ENCODE measurements around the gene CRLF2. TPM values are rescaled to one million over a fixed set of nuclear protein-coding genes. Genes with fewer than 3 reads are reported as not detected.
"Not testable (repeated sequence)": the region's sequence is repeated elsewhere in the genome, so short reads cannot be mapped to it uniquely, and the experiment has no call there.

Gene CRLF2
- total RNA-seq, 1 donor from 2014 or later, result not detected

DNA sequence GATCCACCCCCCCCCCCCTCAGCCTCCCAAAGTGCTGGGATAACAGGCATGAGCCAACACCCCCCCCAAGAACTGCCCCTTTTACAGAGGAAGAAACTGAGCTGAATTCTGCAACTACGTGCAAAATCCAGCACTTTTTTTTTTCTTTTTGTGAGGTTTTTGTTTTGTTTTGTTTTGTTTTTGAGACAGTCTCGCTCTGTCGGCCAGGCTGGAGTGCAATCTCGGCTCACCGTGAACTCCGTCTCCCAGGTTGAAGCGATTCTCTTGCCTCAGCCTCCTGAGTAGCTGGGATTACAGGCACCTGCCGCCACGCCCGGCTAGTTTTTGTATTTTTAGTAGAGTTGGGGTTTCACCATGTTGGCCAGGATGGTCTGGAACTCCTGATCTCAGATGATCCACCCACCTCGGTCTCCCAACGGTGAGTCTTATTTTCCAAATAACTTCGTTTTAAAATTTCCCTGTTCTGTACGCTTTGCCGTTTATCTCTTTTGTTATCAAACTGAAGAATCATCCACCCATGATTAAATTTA is 4.9 kb downstream of the CRLF2 start:
- Histone ChIP-seq H3K27me3 (ENCODE audit: low read depth) (no peaks in the 10 kb centered on the region), H3K27ac (replicated peaks) (no peak overlapping the region), H3K9me3 (replicated peaks) (no peaks in the 10 kb centered on the region), H3K36me3 (no peaks in the 10 kb centered on the region), H3K4me1 (peaks cover 19% of the 10 kb centered on the region), H3K4me3 (no peak overlapping the region)
- TF ChIP-seq, protein P1, sequence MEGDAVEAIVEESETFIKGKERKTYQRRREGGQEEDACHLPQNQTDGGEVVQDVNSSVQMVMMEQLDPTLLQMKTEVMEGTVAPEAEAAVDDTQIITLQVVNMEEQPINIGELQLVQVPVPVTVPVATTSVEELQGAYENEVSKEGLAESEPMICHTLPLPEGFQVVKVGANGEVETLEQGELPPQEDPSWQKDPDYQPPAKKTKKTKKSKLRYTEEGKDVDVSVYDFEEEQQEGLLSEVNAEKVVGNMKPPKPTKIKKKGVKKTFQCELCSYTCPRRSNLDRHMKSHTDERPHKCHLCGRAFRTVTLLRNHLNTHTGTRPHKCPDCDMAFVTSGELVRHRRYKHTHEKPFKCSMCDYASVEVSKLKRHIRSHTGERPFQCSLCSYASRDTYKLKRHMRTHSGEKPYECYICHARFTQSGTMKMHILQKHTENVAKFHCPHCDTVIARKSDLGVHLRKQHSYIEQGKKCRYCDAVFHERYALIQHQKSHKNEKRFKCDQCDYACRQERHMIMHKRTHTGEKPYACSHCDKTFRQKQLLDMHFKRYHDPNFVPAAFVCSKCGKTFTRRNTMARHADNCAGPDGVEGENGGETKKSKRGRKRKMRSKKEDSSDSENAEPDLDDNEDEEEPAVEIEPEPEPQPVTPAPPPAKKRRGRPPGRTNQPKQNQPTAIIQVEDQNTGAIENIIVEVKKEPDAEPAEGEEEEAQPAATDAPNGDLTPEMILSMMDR (IDR thresholded peaks at IDR 0.05; ENCODE audit: borderline replicate concordance), result no peak
- DNase-seq, result no peak
- intact Hi-C loops (cut with micrococcal nuclease), result no loop called here

DNA sequence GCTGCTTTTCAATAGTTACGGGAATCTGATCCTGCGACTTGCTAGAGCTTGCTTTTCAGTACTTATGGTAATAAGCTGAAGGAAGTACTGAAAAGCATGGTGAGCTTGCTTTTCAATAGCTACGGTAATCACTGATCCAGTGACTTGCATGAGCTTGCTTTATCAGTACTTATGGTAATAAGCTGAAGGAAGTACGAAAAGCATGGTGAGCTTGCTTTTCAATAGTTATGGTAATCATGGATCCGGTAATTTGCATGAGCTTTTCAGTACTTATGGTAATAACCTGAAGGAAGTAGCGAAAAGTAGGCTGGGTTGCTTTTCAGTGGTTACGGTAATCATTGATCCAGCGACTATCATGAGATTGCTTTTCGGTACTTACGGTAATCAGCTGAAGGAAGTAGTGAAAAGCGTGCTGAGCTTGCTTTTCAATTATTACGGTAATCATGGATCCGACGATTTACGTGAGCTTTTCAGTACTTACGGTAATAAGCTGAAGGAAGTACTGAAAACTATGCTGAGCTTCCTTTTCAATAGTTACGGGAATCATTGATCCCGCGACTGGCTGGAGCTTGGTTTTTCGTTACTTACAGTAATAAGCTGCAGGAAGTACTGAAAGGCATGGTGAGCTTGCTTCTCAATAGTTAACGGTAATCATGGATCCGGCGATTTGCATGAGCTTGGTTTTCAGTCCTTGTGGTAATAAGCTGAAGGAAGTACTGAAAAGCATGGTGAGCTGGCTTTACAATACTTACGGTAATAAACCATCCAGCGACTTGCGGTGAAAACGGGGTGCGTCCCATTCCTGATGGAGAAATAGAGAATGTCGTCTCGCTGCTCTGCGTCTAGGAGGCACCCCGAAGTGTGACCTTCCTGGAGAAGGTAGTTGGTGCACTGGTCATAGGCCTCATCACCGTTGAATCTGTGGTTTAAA is 6.5 kb downstream of the CRLF2 start:
- H3K27me3 ChIP-seq (ENCODE audit: low read depth), result no peaks in the 10 kb centered on the region
- peaks cover 19% of the 10 kb centered on the region for H3K4me1 ChIP-seq
- TF ChIP-seq, protein P1 (IDR thresholded peaks at IDR 0.05; ENCODE audit: borderline replicate concordance), result no peak
- no peak for DNase-seq
- peak overlapping the region; percentile 22 for H3K27ac ChIP-seq (replicated peaks)
- no peaks in the 10 kb centered on the region for H3K9me3 ChIP-seq (replicated peaks)
- H3K36me3 ChIP-seq, result no peaks in the 10 kb centered on the region
- intact Hi-C loops (cut with micrococcal nuclease), result no loop called here
- peak overlapping the region; percentile 63 for H3K4me3 ChIP-seq

DNA sequence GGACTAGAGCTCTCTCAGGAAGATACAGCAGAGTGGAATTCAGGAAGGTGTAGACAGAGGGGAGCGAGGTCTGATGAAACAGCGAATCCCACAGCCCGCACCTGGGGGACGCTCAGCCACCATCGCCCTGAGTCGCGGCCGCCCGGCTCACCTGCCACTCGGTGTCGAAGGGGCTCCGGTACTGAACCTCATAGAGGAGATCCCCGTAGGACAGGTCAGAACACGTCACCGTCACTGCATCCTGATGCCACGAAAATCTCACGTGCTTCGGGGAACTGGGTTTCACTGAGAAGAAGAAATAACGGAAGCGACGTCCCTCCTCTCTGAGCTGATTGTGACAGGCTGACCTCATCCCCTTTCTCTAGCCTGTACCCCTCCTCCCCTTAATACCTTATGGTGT is 10.2 kb downstream of the CRLF2 start:
- intact Hi-C loops (cut with micrococcal nuclease), result no loop called here
- H3K9me3 ChIP-seq (replicated peaks), result no peaks in the 10 kb centered on the region
- no peak overlapping the region for H3K4me3 ChIP-seq
- H3K27me3 ChIP-seq (ENCODE audit: low read depth), result no peaks in the 10 kb centered on the region
- no peaks in the 10 kb centered on the region for H3K36me3 ChIP-seq
- H3K27ac ChIP-seq (replicated peaks), result no peak overlapping the region
- H3K4me1 ChIP-seq, result peaks cover 19% of the 10 kb centered on the region
- TF ChIP-seq, protein P1 (IDR thresholded peaks at IDR 0.05; ENCODE audit: borderline replicate concordance), result no peak
- DNase-seq, result no peak

DNA sequence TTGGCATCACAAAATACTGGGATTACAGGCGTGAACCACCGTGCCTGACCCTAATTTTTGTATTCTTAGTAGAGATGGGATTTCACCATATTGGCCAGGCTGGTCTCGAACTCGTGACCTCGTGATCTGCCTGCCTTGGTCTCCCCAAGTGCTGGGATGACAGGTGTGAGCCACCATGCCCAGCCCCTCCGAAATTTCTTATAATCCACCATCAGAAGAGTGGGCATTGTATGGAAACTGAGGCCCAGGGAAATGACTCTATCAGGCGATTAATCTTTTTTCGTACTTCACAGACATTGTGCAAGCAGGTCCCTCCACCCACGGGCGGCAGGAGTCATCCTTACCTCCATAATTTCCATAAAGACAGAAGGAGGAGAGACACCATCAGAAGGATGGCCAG is 16.0 kb downstream of the CRLF2 start:
- Histone ChIP-seq H3K4me3 (no peak overlapping the region), H3K9me3 (replicated peaks) (peaks cover 6% of the 10 kb centered on the region), H3K36me3 (no peaks in the 10 kb centered on the region), H3K4me1 (no peaks in the 10 kb centered on the region), H3K27me3 (ENCODE audit: low read depth) (no peaks in the 10 kb centered on the region), H3K27ac (replicated peaks) (no peak overlapping the region)
- TF ChIP-seq, protein P1 (IDR thresholded peaks at IDR 0.05; ENCODE audit: borderline replicate concordance), result no peak
- intact Hi-C loops (cut with micrococcal nuclease), result no loop called here
- no peak for DNase-seq

DNA sequence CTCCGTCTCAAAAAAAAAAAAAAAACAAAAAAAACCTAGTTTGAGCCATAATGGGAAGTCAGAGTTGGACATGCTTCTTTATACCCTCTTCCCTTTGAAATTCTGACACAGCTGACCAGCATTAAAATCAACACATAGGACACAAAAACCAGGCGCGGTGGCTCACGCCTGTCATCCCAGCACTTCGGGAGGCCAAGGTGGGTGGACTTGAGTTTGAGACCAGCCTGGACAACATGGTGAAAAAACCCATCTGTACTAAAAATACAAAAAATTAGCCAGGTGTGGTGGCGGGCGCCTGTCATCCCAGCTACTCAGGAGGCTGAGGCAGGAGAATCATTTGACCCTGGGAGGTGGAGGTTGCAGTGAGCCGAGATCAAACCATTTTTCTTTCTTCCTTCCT is 20.3 kb downstream of the CRLF2 start:
- DNase-seq; H3K27ac ChIP-seq (replicated peaks); H3K9me3 ChIP-seq (replicated peaks); H3K36me3 ChIP-seq; H3K4me3 ChIP-seq; H3K4me1 ChIP-seq; H3K27me3 ChIP-seq (ENCODE audit: low read depth); intact Hi-C loops (cut with micrococcal nuclease): not testable (repeated sequence)

DNA sequence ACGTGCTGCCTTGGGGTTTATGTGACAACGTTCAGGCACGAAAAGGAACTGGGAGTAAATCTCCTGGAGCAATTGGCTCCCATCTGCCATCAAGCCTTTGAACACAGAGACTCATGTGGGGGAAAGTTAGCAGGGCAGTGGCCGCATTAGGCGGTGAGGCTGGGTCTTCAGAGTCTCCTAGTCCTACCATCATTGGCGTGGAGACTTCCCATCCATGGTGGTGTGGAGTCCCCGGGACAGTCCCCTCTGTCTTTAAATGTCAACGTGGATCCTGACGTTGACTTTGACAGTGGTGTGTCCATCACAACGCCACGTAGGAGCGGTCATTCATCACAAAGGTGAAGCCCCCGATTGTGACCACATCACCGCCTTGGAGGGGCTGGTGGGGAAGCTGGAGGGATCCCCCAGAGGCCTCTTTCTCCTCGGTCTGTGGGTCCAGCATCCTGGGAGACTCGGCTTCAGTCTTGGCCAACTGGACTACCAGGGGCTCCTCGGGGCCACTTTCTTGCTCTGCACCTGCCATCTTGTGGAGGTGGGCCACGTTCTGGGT is 21.8 kb downstream of the CRLF2 start:
- Histone ChIP-seq H3K4me1 (no peaks in the 10 kb centered on the region), H3K9me3 (replicated peaks) (peaks cover 9% of the 10 kb centered on the region), H3K27ac (replicated peaks) (no peak overlapping the region), H3K4me3 (no peak overlapping the region), H3K27me3 (ENCODE audit: low read depth) (no peaks in the 10 kb centered on the region), H3K36me3 (no peaks in the 10 kb centered on the region)
- TF ChIP-seq, protein P1 (IDR thresholded peaks at IDR 0.05; ENCODE audit: borderline replicate concordance), result no peak
- intact Hi-C loops (cut with micrococcal nuclease), result no loop called here
- DNase-seq, result no peak

Measured in left ventricle myocardium inferior (tissue), 1 donor.